Caco-2 (cell line): ENCODE data around the gene CTNND2. TPM values are rescaled to one million over a fixed set of nuclear protein-coding genes. Genes with fewer than 3 reads are reported as not detected.

Experiments used
- BruUV-seq: library from RNA; stranded (reverse); fragments of 400-500 nt; replicated peaks from 2 replicates; lab custom pipeline; 2021; lab: Mats Ljungman, UMichigan
- CTCF ChIA-PET: fragments of 300-600 bp; sonication (Branson Sonifier 250); formaldehyde crosslinking; loops from one replicate; lab custom pipeline; 2022; ENCODE audit warnings: antibody characterized with exemption; lab: Charles Lee
- POLR2A ChIA-PET: fragments of 300-600 bp; sonication (Branson Sonifier 250); formaldehyde crosslinking; loops from one replicate; lab custom pipeline; 2022; ENCODE audit warnings: antibody characterized with exemption; lab: Charles Lee
- DNase-seq, 2 experiments: peaks; one replicate each; pipeline versions ENCODE4 v3.0.0 to v3.0.0-alpha.2; 2020 to 2022
- H3K27me3 ChIP-seq: replicated peaks from 2 replicates; pipeline ENCODE4 v1.6.0; 2011; ENCODE audit warnings: low read length; ENCODE audit not compliant: control insufficient read depth, insufficient read depth
- H3K36me3 ChIP-seq: 2 replicates; pipeline ENCODE4 v1.5.1; 2011; ENCODE audit warnings: low read length; ENCODE audit not compliant: control insufficient read depth, insufficient read depth
- H3K4me1 ChIP-seq: fragments of 250-450 bp; sonication (Bioruptor Pico); 2 replicates; pipeline ENCODE4 v1.5.1; 2020; ENCODE audit warnings: mild to moderate bottlenecking
- H3K4me3 ChIP-seq: 2 replicates; pipeline ENCODE4 v1.5.1; 2011; ENCODE audit warnings: low read depth, mild to moderate bottlenecking, control low read depth, low read length
- H3K9me3 ChIP-seq: fragments of 250-450 bp; sonication (Bioruptor Pico); 2 replicates; pipeline ENCODE4 v1.5.1; 2020; ENCODE audit warnings: mild to moderate bottlenecking, moderate library complexity
- H3K27ac Mint-ChIP-seq: one replicate; pipeline ENCODE4 v1.8.0; 2022; ENCODE audit warnings: mixed read lengths; ENCODE audit not compliant: unreplicated experiment
- H3K27me3 Mint-ChIP-seq: one replicate; pipeline ENCODE4 v1.8.0; 2022; ENCODE audit warnings: mixed read lengths; ENCODE audit not compliant: insufficient read depth, unreplicated experiment
- H3K36me3 Mint-ChIP-seq: one replicate; pipeline ENCODE4 v1.8.0; 2022; ENCODE audit warnings: mild to moderate bottlenecking, mixed read lengths; ENCODE audit not compliant: insufficient read depth, unreplicated experiment
- H3K4me1 Mint-ChIP-seq: one replicate; pipeline ENCODE4 v1.8.0; 2022; ENCODE audit warnings: low read depth, mixed read lengths; ENCODE audit not compliant: unreplicated experiment
- H3K4me3 Mint-ChIP-seq: one replicate; pipeline ENCODE4 v1.8.0; 2022; ENCODE audit warnings: mild to moderate bottlenecking, moderate library complexity, mixed read lengths; ENCODE audit not compliant: unreplicated experiment
- H3K9me3 Mint-ChIP-seq: one replicate; pipeline ENCODE4 v1.8.0; 2022; ENCODE audit warnings: mixed read lengths; ENCODE audit not compliant: unreplicated experiment
- CTCF ChIP-seq, 2 experiments: fragments of 200-600 bp in 1 of 2; IDR thresholded peaks; 1 replicate in 1 of 2; 2 replicates in 1 of 2; pipeline versions ENCODE4 v1.5.1 to v1.8.0; 2011 to 2022; ENCODE audit warnings: antibody characterized with exemption in 1 of 2, control low read depth in 1 of 2, inconsistent platforms in 1 of 2, low read depth in 1 of 2, low read length in 1 of 2, mild to moderate bottlenecking in 1 of 2, moderate library complexity in 1 of 2; ENCODE audit not compliant: insufficient read depth in 1 of 2, severe bottlenecking in 1 of 2, unreplicated experiment in 1 of 2
- intact Hi-C: fragments of 100-400 bp; cut with micrococcal nuclease; formaldehyde crosslinking; loops from one replicate; pipeline ENCODE4 v1.10.0; 2022; ENCODE audit not compliant: unreplicated experiment
- total RNA-seq: library from RNA; stranded (reverse); gene quantifications from 2 replicates; pipeline ENCODE4 v1.2.3, GENCODE V29; 2022

CTNND2 gene
- total RNA-seq, 1 experiment from 2014 or later = 0.32 TPM

- H3K4me3 ChIP-seq = no peak overlapping the region
- Mint-ChIP-seq H3K27me3 (peaks cover 6% of the 10 kb centered on the region), H3K4me1 (no peaks in the 10 kb centered on the region), H3K36me3 (no peaks in the 10 kb centered on the region), H3K9me3 (no peaks in the 10 kb centered on the region), H3K27ac (no peak overlapping the region), H3K4me3 (no peak overlapping the region)
- BruUV-seq = no TSS peak
- no peak for DNase-seq
- ChIA-PET CTCF (no interaction called here), POLR2A (no interaction called here)
- no peaks in the 10 kb centered on the region; the same call in 1 of the 2 replicates for H3K27me3 ChIP-seq
- H3K36me3 ChIP-seq = no peaks in the 10 kb centered on the region
- no peaks in the 10 kb centered on the region for H3K4me1 ChIP-seq
- H3K9me3 ChIP-seq = no peaks in the 10 kb centered on the region
- intact Hi-C loops = no loop called here
- TF ChIP-seq CTCF (IDR thresholded peaks at IDR 0.05; ENCODE audit: insufficient read depth in 1 of 2, low read depth in 1 of 2, low read length in 1 of 2, severe bottlenecking in 1 of 2, unreplicated experiment in 1 of 2) = no peak
Measured at GRCh38 chr5:10985091-10985720, 919.0 kb downstream of the CTNND2 start.

- no peaks in the 10 kb centered on the region for H3K4me1 Mint-ChIP-seq
- no peaks in the 10 kb centered on the region; the same call in 1 of the 2 replicates for H3K27me3 ChIP-seq
- H3K27me3 Mint-ChIP-seq = peaks cover 6% of the 10 kb centered on the region
- TF ChIP-seq CTCF (IDR thresholded peaks at IDR 0.05; ENCODE audit: insufficient read depth in 1 of 2, low read depth in 1 of 2, low read length in 1 of 2, severe bottlenecking in 1 of 2, unreplicated experiment in 1 of 2) = no peak
- H3K4me3 ChIP-seq = no peak overlapping the region
- ChIA-PET POLR2A (no interaction called here), CTCF (no interaction called here)
- no peaks in the 10 kb centered on the region for H3K36me3 ChIP-seq
- no peak overlapping the region for H3K4me3 Mint-ChIP-seq
- DNase-seq = no peak
- no peaks in the 10 kb centered on the region for H3K4me1 ChIP-seq
- H3K36me3 Mint-ChIP-seq = no peaks in the 10 kb centered on the region
- BruUV-seq = no TSS peak
- H3K27ac Mint-ChIP-seq = no peak overlapping the region
- no peaks in the 10 kb centered on the region for H3K9me3 ChIP-seq
- H3K9me3 Mint-ChIP-seq = no peaks in the 10 kb centered on the region
- intact Hi-C loops = no loop called here
Measured at GRCh38 chr5:10984021-10984715, 920.1 kb downstream of the CTNND2 start.

GRCh38 chr5:10982626-10983025, 921.6 kb downstream of the CTNND2 start:
- no peak for DNase-seq
- TF ChIP-seq CTCF (IDR thresholded peaks at IDR 0.05; ENCODE audit: insufficient read depth in 1 of 2, low read depth in 1 of 2, low read length in 1 of 2, severe bottlenecking in 1 of 2, unreplicated experiment in 1 of 2) = no peak
- CTCF ChIA-PET = no interaction called here
- no peak overlapping the region for H3K27ac Mint-ChIP-seq
- H3K36me3 Mint-ChIP-seq = no peaks in the 10 kb centered on the region
- Histone ChIP-seq H3K9me3 (no peaks in the 10 kb centered on the region), H3K4me1 (no peaks in the 10 kb centered on the region), H3K27me3 (no peaks in the 10 kb centered on the region), H3K36me3 (no peaks in the 10 kb centered on the region), H3K4me3 (no peak overlapping the region)
- intact Hi-C loops = no loop called here
- no peaks in the 10 kb centered on the region for H3K9me3 Mint-ChIP-seq
- H3K4me1 Mint-ChIP-seq = no peaks in the 10 kb centered on the region
- BruUV-seq = no TSS peak
- POLR2A ChIA-PET = no interaction called here
- no peaks in the 10 kb centered on the region for H3K27me3 Mint-ChIP-seq
- H3K4me3 Mint-ChIP-seq = no peak overlapping the region
